ENCODE results near the gene TMEM145. TPM values are rescaled to one million over a fixed set of nuclear protein-coding genes. Genes with fewer than 3 reads are reported as not detected.

Gene TMEM145
- not detected in 2 replicates for total RNA-seq

DNA sequence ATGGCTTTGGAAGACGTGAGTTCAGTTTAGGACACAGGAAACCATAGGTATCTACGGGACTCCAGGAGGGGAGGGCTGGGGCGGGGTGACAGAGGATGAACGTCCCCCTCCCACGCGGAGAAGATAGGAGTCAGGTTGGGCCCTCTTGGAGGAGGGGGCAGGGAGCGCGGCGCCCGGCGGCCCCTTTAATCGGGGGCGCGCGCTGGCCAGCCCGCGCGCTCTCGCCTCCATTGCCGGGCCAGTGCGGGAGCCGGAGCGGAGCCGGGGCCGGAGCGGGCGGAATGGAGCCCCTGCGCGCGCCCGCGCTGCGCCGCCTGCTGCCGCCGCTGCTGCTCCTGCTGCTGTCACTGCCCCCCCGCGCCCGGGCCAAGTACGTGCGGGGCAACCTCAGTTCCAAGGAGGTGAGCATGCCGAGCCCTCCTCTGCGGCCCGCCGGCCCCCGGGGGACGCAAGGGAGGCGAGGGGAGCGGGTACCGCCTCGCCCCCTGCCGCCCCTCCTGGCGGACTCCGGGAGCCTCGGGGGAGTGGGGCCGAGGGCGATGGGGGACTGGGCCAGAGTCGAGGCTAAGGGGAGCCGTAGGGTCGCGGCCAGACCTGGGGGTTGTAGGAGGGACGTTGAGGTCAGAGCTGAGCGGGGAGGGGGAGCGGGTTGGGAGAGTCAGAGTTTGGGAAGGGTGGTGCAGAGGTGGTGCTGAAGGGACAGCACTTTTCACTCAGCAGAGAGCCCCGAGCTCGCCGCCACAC is at the start of gene TMEM145:
Gene TMEM145 (plus strand): TSS at position 214 of the 744 bp plus-strand sequence. CDS start 68 bp downstream, at position 282.

DNA sequence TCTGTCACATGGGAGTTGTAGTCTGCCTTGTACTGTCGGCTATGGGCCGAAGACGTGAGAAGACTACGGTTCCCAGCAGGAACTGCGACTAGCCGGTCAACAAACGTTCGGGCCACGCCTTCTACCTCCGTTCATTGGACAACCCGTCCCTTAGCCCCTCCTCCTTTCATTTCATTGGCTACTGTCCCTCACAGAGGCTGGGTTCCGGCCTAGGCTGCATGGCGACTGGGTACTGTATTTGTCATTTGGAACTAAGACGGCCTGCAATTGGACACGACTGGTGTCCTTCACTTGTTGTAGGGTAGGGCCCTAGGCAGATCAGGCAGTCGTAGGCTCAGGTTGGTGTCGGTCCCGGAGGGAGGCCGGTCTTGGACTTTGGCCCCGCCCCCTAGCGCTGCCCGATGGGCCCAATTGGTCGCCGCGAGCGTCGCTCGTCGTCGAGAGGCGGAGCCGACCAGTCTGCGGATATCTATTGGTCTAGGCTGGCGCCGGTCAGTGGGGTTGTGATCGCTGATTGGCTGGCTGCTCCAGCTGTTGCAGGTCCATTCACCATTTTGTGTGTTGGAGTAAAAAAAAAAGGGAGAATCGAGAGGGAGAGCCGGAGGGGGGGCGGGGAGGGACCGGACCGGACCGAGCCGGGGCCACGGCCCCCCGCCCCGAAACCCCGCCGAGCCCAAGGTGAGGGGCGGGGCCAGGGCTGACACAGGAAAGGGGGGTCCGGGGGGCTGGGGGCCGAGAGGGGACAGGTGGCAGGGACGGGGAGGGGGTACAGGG is 44.2 kb upstream of the TMEM145 start, which contains the start of gene CIC:
Gene CIC (plus strand): TSS at position 549 of the 774 bp plus-strand sequence. CDS start 2,532 bp downstream, outside the sequence.

DNA sequence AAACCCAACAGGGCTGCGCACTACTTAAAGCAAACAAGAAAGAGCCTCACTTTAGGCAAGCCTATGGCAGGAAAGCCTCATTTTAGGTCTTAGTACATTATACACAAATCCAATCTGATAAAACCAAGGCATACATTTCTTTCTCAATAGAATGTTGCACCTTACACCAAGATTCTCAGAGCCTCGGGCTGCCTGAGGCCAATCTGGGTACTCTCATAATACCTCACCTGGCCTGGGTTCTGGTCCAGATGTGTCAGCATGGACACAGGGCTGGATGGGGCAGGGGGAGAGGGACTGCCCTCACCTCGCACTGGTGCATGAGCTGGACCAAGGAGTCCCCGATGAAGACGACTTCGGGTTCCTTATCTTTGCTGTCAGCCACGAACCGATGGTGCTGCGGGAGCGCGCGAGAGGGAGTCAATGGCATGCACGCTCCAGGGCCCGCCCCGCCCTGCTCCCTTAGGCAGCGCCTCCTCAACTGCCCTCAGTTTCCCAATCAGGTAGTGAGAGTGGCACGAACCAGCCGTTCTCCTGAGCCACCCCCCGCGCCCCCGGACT is 11.4 kb upstream of the TMEM145 start, which contains the start of gene PRR19:
Gene PRR19 (plus strand): TSS at position 487 of the 558 bp plus-strand sequence. CDS start 7,453 bp downstream, outside the sequence.

DNA sequence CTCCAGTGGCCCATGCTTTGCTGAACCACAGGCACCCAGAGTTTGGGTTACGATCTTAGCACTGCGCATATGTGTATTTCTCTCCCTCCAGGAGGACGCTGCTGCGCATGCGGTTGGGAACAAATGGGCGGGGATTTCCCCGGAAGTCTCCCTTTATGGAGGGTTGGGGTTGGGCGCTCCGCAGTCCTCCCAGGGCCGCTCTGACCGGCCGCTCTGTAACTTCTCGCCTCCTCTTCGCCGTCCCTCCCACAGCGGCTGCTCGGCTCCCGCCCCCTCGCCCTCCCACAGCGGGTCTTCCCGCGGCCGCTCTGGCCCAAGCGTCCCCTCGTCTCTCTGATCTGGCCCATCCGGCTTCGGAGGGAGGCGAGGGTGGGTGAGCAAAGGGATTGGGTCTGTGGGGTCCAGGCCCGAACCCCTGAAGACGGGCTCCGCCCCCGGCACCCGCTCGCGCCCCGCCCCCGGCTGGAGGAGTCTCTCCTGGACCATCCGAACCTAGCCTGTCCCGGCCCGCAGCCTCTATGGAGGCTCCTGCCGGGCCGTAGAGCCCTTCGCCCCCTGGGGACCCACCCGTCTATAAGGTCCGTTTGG is 12.3 kb downstream of the TMEM145 start, which contains the start of gene MEGF8:
Gene MEGF8 (plus strand): TSS at position 328 of the 588 bp plus-strand sequence. CDS start 609 bp downstream, outside the sequence.

Other genes starting within 250 kb of the TMEM145 start
- 0.21 TPM in 1 of 2 replicates, not detected in the other for gene GRIK5, start 243.1 kb upstream of the TMEM145 start, total RNA-seq
- gene ZNF574, start 237.1 kb upstream of the TMEM145 start, total RNA-seq = 16.1 and 25.2 TPM in 2 replicates
- 1.1 and 1.3 TPM in 2 replicates for gene POU2F2, start 180.9 kb upstream of the TMEM145 start, total RNA-seq
- gene DEDD2, start 95.6 kb upstream of the TMEM145 start, total RNA-seq = 32.8 and 39.8 TPM in 2 replicates
- 5.8 and 8.0 TPM in 2 replicates for gene ZNF526, start 93.0 kb upstream of the TMEM145 start, total RNA-seq
- gene GSK3A, start 70.7 kb upstream of the TMEM145 start, total RNA-seq = 20.6 and 27.2 TPM in 2 replicates
- gene ERF, start 58.2 kb upstream of the TMEM145 start, total RNA-seq = 53.3 and 97.8 TPM in 2 replicates
- gene CIC, start 44.1 kb upstream of the TMEM145 start, total RNA-seq = 45.3 and 65.0 TPM in 2 replicates
- 0.33 and 1.3 TPM in 2 replicates for gene PRR19, start 11.2 kb upstream of the TMEM145 start, total RNA-seq
- gene PAFAH1B3, start 10.7 kb upstream of the TMEM145 start, total RNA-seq = 98.1 and 101 TPM in 2 replicates
- 17.3 and 17.5 TPM in 2 replicates for gene MEGF8, start 12.3 kb downstream of the TMEM145 start, total RNA-seq
- 2.1 and 5.3 TPM in 2 replicates for gene CNFN, start 77.0 kb downstream of the TMEM145 start, total RNA-seq
- 9.2 and 15.7 TPM in 2 replicates for gene LIPE, start 114.1 kb downstream of the TMEM145 start, total RNA-seq
- gene CXCL17, start 129.6 kb downstream of the TMEM145 start, total RNA-seq = 11.6 and 15.7 TPM in 2 replicates
- gene CEACAM1, start 215.2 kb downstream of the TMEM145 start, total RNA-seq = 5.7 and 5.8 TPM in 2 replicates

Measured in airway epithelial cell (primary cell).